Stimulated activated CD8-positive, alpha-beta memory T cell treated with anti-CD3 and anti-CD28 coated beads, Interleukin-7, amount 100 ng/mL, for 48 hours (primary cell): ENCODE results near the gene RGS1.

Source experiments
- DNase-seq, 2 donors: peaks; one replicate each; pipeline ENCODE4 v3.0.0-alpha.2; 2020; ENCODE audit warnings: low read depth in 1 of 2; ENCODE audit errors: extremely low read depth in 1 of 2

Gene RGS1

GRCh38 chr1:192552760-192553191 is 22.8 kb upstream of the RGS1 start:
- DNase-seq, result no peak

- DNase-seq, result no peak
Measured at GRCh38 chr1:192553741-192554140, 21.8 kb upstream of the RGS1 start.

- DNase-seq, result no peak
Measured at GRCh38 chr1:192554904-192555303, 20.7 kb upstream of the RGS1 start.

- DNase-seq, result no peak
Measured at GRCh38 chr1:192555399-192555798, 20.2 kb upstream of the RGS1 start.

- no peak for DNase-seq
Measured at GRCh38 chr1:192557841-192558595, 17.6 kb upstream of the RGS1 start.

GRCh38 chr1:192559115-192560006 is 16.2 kb upstream of the RGS1 start:
- no peak for DNase-seq

GRCh38 chr1:192561301-192561700 is 14.3 kb upstream of the RGS1 start:
- DNase-seq, result no peak

- no peak for DNase-seq
Measured at GRCh38 chr1:192563129-192563528, 12.4 kb upstream of the RGS1 start.

GRCh38 chr1:192564099-192564498 is 11.5 kb upstream of the RGS1 start:
- no peak for DNase-seq

GRCh38 chr1:192565946-192566345 is 9.6 kb upstream of the RGS1 start:
- no peak for DNase-seq

GRCh38 chr1:192566657-192567056 is 8.9 kb upstream of the RGS1 start:
- DNase-seq, result no peak

GRCh38 chr1:192568063-192568462 is 7.5 kb upstream of the RGS1 start:
- no peak for DNase-seq

GRCh38 chr1:192571668-192572067 is 3.9 kb upstream of the RGS1 start:
- no peak for DNase-seq

- DNase-seq, result no peak
Measured at GRCh38 chr1:192573499-192573898, 2.1 kb upstream of the RGS1 start.

GRCh38 chr1:192574073-192574472 is 1.5 kb upstream of the RGS1 start:
- DNase-seq, result no peak

- DNase-seq, result no peak
Measured at GRCh38 chr1:192576190-192577144, 894 bp downstream of the RGS1 start.

- no peak for DNase-seq
Measured at GRCh38 chr1:192577145-192578140, 1.9 kb downstream of the RGS1 start.

- DNase-seq, result no peak
Measured at GRCh38 chr1:192578144-192578909, 2.8 kb downstream of the RGS1 start.
